Measurements from ENCODE around the gene RPS24.

Gene RPS24

GRCh38 chr10:78046711-78047269, 13.1 kb downstream of the RPS24 start:
- no peak for DNase-seq (ENCODE audit: low spot score)
- no peak for TF ChIP-seq CTCF (IDR thresholded peaks at IDR 0.05; ENCODE audit: extremely low read depth, insufficient read depth, missing control alignments)
- in situ Hi-C loops (cut with MboI; ENCODE audit: low pct_unique_long_range_greater_than_20kb, low sequenced_read_pairs, unreplicated experiment), result loop anchor here (25.0 kb wide), 1 partner anchor 1141 kb away; no protein-coding TSS in a partner anchor

- in situ Hi-C loops (cut with MboI; ENCODE audit: low pct_unique_long_range_greater_than_20kb, low sequenced_read_pairs, unreplicated experiment), result loop anchor here (25.0 kb wide), 1 partner anchor 1140 kb away; no protein-coding TSS in a partner anchor
- peak; percentile 93 for TF ChIP-seq CTCF (IDR thresholded peaks at IDR 0.05; ENCODE audit: extremely low read depth, insufficient read depth, missing control alignments)
- peak; percentile 64 for DNase-seq (ENCODE audit: low spot score)
Measured at GRCh38 chr10:78047314-78047891, 13.7 kb downstream of the RPS24 start.

GRCh38 chr10:78049851-78050250, 16.2 kb downstream of the RPS24 start:
- no peak for DNase-seq (ENCODE audit: low spot score)
- no peak for TF ChIP-seq CTCF (IDR thresholded peaks at IDR 0.05; ENCODE audit: extremely low read depth, insufficient read depth, missing control alignments)
- in situ Hi-C loops (cut with MboI; ENCODE audit: low pct_unique_long_range_greater_than_20kb, low sequenced_read_pairs, unreplicated experiment), result loop anchor here (25.0 kb wide), 1 partner anchor 1137 kb away; no protein-coding TSS in a partner anchor

- TF ChIP-seq CTCF (IDR thresholded peaks at IDR 0.05; ENCODE audit: extremely low read depth, insufficient read depth, missing control alignments), result no peak
- no peak for DNase-seq (ENCODE audit: low spot score)
- in situ Hi-C loops (cut with MboI; ENCODE audit: low pct_unique_long_range_greater_than_20kb, low sequenced_read_pairs, unreplicated experiment), result no loop called here
Measured at GRCh38 chr10:78053211-78053868, 19.7 kb downstream of the RPS24 start.

- in situ Hi-C loops (cut with MboI; ENCODE audit: low pct_unique_long_range_greater_than_20kb, low sequenced_read_pairs, unreplicated experiment), result no loop called here
- no peak for DNase-seq (ENCODE audit: low spot score)
- no peak for TF ChIP-seq CTCF (IDR thresholded peaks at IDR 0.05; ENCODE audit: extremely low read depth, insufficient read depth, missing control alignments)
Measured at GRCh38 chr10:78058562-78058961, 24.9 kb downstream of the RPS24 start.

- in situ Hi-C loops (cut with MboI; ENCODE audit: low pct_unique_long_range_greater_than_20kb, low sequenced_read_pairs, unreplicated experiment), result no loop called here
- no peak for TF ChIP-seq CTCF (IDR thresholded peaks at IDR 0.05; ENCODE audit: extremely low read depth, insufficient read depth, missing control alignments)
- no peak for DNase-seq (ENCODE audit: low spot score)
Measured at GRCh38 chr10:78059906-78060702, 26.4 kb downstream of the RPS24 start.
